Stimulated activated CD8-positive, alpha-beta memory T cell treated with anti-CD3 and anti-CD28 coated beads, Interleukin-4, amount 100 ng/mL, for 1 hour (primary cell): ENCODE results near the gene NRDE2.
"Not testable (repeated sequence)": the region's sequence is repeated elsewhere in the genome, so short reads cannot be mapped to it uniquely, and the experiment has no call there.

Experiments
- DNase-seq, 2 donors: peaks; one replicate each; pipeline ENCODE4 v3.0.0-alpha.2; 2020; ENCODE audit warnings: low read depth in 2 of 2, low spot score in 1 of 2

Gene NRDE2

DNA sequence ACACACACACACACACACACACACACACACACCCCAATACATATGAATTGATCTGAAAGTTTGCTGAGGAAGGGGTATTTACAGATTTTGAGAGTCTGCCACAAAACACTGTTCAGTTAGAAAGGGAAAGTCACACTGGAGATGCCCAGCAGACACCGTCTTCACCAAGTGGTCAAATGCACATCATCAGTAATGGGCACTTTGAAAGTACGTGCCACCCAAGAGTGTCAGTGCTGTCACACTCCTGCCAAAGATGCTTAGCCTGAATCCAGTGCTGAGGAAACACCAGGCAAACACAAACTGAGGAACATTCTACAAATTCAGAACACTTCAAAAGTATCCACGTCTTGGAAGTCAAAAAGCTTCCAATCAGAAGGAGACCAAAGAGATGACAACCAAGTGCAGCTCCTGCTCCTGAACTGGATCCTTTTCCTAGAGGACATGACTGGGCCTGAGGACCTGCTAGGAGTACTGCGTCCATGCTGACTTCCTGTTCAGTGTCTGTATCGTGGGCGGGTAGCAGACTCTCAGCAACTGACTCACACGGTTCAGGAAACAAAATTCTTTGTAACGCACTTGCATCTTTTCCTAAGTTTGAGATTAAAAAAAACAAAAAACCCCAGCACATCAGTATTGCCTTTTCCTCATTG lies 56.8 kb downstream of the NRDE2 start:
- DNase-seq, result no peak

DNA sequence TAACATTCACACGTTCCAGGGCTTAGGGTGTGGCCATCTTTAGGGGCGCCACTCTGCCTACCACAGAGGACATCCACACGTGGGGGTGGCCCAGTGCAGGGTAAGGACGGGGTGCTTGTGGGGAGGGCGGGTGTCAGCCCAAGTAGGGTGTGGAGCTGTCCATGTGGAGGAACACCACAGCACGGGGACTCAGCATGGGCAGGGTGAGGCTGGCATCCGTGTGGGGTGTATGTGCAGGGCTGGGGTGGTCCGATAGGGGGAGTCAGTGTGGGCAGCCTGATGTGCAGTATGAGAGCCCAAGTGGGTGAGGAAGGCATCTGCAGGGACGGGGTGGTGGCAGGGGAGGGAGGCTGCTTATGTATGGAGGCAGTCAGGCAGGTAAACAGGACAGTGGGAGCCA lies 57.7 kb downstream of the NRDE2 start:
- DNase-seq, result no peak

DNA sequence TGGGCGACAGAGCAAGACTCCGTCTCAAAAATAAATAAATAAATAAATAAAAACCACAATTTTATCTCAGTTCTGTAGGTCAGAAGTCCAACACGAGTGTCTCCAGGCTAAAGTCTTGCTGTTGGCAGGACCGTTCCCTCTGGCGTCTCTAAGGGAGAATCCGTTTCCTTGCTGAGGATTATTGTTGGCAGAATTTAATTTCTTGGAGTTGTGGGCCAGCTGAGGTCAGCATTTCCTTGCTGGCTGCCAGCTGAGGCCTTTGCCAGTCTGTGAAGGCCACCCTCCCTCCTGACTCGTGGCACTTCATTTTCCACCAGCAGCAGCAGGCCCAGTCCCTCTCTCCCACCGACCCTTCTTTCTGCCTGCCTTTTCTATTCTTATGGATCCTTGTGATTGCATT lies 58.2 kb downstream of the NRDE2 start:
- DNase-seq, result no peak

DNA sequence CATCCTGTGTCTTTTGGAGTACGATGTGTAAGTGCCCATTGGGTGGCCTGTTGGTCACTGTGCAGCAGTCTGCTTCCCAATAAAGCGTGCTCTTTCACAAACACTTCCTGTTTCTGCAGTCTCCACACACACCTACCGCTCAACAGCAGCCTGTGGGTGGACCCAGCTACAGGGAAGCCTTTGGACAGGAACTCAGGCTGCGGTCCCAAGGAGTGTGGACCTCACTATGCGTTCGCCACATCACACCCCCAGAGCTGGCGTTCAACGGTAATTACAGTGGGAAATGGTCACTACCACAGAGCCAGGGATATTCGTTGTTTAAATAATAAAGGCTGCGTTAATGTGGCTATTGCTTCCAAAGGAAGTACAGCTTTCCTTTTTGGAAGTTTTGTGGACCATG lies 59.2 kb downstream of the NRDE2 start:
- no peak for DNase-seq

DNA sequence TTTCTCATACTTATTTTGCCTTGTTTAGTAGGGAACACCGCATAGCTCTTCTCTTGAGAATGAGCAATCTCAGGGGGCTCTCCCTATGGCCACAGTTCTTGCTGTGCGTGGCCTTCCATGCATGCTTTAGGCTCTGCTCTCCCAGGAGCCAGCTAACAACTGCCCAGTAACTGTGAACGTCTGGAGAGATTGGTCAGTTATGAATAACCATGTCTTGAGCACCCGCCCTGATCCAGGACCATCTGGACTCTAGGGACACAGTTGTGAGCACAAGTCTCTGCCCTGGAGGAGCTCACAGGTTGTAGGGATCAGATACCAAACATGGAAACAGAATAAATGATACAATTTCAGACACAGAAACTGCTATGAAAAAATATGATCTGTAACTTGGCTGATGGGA lies 63.3 kb downstream of the NRDE2 start:
- no peak for DNase-seq

DNA sequence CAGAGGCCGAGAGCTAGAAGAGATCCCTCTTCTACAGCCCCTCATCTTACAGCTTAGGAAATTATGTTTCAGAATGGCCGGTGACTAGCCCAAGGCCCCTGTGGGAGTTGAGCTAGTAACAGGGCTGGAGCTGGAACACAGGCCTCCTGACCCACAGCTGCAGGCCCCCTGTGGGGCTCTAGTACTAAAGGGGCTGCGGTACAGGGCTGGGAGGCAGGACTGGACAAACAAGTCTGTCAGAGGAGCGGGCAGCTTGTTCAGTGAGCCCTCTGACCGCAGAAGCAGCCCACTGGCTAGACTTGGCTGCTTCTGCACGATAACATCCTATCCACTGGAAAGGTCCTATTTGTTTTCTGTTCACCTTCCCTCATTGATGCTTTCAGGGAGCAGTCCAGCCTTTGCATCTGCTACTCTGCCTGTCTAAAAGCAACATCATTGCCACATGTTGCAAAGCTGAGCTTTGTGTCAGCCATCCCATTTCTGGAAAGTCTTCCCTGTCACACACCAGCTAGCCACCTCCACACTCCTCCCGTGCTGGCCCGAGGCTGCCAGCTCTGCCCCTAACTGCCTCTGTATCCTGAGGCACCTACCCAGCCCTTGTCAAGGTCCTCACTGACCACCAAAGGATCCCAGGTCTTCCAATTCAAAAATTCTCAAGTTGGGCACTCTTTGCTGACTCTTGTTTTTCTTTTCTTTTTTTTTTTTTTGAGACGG lies 65.1 kb downstream of the NRDE2 start:
- DNase-seq, result no peak

DNA sequence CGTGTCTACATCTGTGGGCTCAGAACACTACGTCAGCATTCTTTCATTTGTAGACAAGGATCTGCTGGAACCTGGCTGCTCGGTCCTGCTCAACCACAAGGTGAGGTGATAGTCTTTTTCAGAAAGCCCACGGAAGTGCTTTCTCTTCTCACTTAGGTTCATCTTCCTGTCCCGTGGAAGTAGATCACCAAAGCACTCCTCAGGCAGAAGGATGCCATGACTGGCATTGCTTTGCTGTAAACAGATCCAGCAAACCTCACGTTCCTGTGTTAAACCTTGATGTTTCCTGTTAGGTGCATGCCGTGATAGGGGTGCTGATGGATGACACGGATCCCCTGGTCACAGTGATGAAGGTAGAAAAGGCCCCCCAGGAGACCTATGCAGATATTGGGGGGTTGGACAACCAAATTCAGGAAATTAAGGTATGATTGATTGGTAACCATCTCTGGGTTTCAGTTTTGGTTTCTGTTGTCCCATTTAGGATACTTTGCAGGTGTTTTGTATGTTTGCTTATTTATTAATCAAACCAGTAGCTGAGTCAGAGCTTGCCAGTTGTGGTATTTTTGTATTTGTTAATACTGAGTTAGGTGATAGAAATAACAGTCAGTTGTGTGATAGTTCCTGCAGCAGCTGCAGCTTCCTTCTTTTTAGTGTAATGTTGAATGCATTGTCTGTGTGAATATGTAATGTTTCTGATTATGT lies 67.8 kb downstream of the NRDE2 start:
- no peak for DNase-seq

DNA sequence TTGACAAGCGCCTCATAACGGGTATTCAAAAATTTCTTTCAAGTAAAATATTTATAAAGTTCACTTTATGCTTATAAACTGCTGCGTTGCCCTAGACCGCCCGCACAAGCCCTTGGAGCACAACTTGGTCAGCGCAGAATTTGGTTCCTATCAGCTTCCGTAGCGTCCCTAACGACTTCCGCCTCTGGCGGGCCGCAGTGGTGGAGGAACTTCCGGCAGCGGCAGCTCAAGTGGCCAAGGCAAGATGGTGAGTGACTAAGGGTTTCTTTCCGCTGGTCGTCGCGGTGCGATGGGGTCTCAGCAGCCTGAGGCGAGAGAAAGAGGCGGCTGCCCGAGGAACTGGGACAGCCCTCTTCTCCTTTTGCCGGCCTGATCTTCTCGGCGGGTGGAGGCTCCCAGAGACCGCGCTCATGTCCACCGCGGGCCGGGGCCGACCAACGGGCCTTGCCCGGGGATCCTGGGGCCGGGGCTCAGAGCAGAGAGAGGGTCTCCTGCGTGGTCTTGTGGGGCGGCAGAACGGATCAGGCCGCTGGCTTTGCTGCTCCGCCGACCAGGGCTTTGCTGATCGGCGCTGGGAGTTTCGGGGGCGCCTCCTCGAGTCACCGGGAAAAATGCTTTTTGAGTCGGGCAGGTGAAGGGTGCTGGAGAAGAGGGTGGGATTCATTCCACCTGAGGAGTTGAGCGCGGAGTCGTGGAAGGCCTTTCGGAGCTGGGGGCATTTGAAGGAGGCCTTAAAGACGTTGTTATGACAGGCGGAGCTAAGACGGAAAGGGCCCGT lies 75.2 kb downstream of the NRDE2 start, which contains the start of gene PSMC1:
Gene PSMC1 (plus strand): TSS at position 200 of the 778 bp plus-strand sequence. CDS start 45 bp downstream, at position 245.
- peak; percentile 66 to 76 for DNase-seq

DNA sequence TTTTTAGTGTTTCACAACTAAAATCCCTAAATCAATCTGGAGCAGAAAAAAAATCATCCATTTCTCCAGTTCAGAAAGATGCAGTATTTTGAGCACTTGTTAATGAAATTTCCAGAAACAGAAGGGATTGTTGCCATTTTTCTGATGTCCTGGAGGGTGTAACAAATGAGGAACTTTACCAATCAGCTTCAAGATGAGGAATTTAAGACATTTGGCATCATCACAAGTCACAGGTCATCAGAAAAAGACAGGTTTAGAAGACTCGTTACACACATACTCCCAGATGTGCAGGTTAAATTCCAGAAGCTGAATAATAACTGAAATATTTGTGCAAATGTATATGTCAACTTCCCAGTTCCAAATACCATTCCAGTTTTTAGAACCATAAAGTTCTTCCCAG lies 75.9 kb downstream of the NRDE2 start:
- no peak for DNase-seq

DNA sequence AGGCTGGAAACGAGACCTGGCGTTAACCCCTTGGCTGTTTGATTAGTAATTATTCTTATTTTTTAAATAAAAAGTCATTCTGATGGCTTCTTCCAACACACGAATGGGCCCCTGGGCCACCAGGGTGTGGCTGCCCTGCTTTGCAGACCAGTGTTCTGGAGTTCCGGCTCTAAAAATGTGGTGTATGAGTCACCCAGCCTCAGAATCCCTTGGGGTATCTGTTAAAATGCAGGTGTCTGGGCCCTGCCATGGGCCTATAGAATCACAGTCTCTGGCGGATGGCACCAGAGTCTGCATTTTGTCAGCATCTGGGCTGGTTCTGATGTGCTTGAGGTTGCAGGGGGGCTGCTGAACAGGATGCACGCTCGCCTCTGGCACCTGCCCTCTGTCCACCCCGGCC lies 77.9 kb downstream of the NRDE2 start:
- DNase-seq, result no peak

DNA sequence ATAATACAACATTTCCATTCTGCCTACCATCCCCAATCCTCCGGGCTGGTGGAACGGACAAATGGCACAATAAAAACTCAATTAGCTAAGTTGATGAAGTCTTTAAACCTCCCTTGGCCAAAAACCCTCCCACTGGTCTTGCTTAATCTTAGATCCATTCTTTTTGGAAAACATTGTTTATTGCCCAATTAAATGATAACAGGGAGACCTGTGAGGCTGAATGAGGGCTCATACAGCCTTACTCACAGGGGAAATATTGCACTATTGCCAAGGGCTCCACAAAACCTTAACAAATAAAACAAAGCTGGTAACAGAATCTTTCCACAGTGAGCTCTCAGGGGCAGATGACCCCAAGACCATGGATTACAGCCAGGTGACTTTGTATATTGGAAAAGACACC lies 83.1 kb downstream of the NRDE2 start:
- DNase-seq, result no peak

DNA sequence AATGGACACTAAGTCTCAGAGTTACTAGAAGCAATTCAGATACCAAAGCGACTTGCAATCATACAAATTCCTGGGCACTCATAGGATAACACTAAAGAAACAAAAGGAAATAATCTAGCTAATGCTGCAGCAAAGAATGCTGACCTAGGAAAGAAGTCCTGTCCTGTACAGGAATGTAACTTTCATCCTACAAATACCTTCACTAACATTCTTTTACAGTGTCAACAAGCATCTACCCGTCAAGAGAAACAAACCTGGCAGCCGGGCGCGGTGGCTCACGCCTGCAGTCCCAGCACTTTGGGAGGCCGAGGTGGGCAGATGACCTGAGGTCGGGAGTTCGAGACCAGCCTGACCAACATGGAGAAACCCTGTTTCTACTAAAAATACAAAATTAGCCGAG lies 84.3 kb downstream of the NRDE2 start:
- DNase-seq, result not testable (repeated sequence)

DNA sequence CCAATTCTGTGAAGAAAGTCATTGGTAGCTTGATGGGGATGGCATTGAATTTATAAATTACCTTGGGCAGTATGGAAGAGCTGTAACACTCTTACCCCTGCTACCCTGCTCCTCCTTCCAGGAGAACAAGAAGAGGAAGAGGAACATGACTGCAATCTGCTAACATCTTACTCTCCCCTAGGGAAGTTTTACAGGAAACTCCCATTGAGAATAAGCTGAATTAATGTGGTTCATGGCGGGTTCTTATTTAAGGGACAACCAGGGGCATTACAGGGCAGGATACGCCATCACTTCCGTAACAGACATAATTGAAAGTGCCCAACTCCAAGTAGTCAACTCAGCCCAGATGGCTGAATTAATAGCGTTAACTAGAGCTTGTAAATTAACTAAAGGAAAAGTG lies 84.8 kb downstream of the NRDE2 start:
- no peak for DNase-seq

DNA sequence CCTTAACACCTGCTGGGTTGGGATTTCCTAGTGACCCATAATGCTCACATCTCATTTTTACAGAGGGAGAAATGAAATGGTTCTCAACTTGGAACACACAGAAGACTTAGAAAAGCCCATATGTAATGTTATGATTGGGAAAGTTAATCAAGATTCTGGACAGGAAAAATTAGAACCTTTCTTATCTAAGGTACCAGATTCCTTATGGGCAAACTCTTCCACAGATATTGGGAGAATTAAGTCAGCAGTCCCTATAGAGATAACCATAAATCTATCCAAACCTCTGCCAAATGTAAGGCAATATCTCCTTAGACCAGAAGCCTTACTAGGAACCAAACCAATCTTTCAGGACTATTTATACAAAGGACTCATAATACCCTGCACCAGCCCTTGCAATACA lies 89.3 kb downstream of the NRDE2 start:
- DNase-seq, result no peak

DNA sequence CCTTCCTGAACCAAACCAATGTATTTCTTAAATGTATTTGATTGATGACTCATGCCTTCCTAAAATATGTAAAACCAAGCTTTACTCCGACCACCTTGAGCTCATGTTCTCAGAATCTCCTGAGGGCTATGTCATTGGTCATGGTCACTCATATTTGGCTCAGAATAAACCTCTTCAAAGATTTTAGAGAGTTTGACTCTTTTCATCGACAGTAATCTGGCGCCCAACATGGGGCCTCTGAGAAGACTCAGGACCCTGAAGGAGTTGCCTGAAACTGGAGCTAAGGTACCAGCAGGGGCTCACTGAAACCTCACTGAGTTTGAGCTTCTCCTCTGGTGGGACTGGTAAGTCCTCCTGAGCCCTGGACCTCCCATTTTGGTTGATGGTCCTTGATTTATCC lies 92.6 kb downstream of the NRDE2 start:
- no peak for DNase-seq

DNA sequence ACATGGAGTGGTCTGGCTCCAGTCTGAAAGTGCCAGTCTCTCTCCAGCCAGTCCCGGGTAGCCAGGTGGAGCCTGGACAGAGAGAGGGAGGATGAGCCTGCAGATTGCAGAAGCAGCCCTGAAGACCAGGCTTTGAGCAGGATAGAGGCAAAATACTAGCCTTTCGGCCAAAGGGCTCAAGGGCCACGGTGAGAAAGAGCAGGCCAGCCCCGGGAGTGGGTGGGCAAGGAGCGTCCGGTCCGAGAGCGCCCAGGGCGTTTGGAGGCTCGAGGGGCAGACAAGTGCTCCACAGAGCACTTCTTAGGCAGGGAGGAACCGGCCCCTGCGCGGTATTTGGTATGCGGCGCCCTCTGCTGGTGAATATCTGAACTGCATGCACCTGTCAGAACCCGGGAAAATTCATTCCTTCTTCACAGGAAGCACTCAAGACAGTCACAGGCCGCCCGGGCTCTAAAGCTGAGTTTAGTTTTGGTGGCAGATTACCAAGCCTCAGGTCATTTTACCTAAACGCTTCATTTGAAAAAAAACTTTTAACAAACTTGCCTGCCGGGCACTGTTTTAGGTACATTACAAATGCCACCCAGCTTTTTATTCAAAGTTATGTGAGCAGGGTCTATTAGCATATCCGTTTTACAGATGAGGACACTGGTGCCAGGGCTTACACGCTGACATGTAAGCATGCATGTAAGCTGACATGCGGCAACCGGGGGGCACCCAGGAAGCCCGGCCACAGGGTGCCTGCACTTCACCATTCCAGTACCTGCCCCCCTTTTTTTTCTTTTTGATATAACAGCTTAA lies 96.4 kb downstream of the NRDE2 start:
- peak; percentile 21 to 31 for DNase-seq

DNA sequence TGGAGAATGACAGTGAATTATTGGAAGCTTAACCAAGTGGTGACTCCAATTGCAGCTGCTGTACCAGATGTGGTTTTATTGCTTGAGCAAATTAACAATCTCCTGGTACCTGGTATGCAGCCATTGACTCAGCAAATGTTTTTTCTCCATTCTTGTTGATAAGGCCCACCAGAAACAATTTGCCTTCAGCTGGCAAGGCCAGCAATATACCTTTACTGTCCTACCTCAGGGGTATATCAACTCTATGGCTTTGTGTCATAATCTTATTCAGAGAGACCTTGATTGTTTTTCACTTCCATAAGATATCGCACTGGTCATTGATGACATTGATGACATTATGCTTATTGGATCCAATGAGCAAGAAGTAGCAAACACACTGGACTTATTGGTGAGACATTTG lies 101.8 kb downstream of the NRDE2 start:
- not testable (repeated sequence) for DNase-seq

DNA sequence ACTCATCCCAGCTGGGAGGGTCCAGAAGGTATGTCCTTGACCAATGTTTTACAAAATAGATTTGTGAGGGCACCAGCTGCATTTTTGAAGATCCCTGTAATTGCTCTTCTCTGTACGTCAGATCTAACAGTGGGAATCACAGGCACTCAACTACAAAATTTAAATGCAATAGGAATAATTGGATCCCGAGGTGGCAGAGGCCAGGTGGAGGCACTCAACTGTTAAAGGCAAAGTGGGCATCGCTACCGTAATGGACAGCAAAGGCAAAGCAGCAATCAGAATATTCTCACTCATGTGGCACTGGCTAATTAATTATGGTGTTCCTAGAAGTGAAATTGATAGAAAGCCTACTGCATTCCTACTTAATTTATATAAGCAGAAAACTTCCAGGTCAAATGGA lies 103.3 kb downstream of the NRDE2 start:
- no peak for DNase-seq
